RWPE1 (cell line): ENCODE results near the gene RPS8.
"Not testable (repeated sequence)": the region's sequence is repeated elsewhere in the genome, so short reads cannot be mapped to it uniquely, and the experiment has no call there.

ENCODE experiments used
- CTCF ChIA-PET: fragments of 350-600 bp; sonication (Branson Sonifier 250); formaldehyde crosslinking; extraction: SDS; loops from one replicate; lab custom pipeline; 2021; lab: Yijun Ruan, JAX
- POLR2A ChIA-PET: fragments of 400-600 bp; formaldehyde crosslinking; extraction: SDS; loops from one replicate; lab custom pipeline; 2020; ENCODE audit warnings: antibody characterized with exemption; ENCODE audit not compliant: low non-redundant PET; lab: Yijun Ruan, JAX
- DNase-seq: peaks from one replicate; pipeline ENCODE4 v3.0.0; 2012; ENCODE audit warnings: low spot score
- H3K27ac ChIP-seq: fragments of 450-650 bp; 2 replicates; pipeline ENCODE4 v1.5.1; 2017
- TF ChIP-seq, protein P1 (sequence below): fragments of 450-650 bp; conservative IDR thresholded peaks from 2 replicates; pipeline ENCODE4 v1.5.1; 2017; ENCODE audit warnings: low read depth, mild to moderate bottlenecking

The RPS8 gene

DNA sequence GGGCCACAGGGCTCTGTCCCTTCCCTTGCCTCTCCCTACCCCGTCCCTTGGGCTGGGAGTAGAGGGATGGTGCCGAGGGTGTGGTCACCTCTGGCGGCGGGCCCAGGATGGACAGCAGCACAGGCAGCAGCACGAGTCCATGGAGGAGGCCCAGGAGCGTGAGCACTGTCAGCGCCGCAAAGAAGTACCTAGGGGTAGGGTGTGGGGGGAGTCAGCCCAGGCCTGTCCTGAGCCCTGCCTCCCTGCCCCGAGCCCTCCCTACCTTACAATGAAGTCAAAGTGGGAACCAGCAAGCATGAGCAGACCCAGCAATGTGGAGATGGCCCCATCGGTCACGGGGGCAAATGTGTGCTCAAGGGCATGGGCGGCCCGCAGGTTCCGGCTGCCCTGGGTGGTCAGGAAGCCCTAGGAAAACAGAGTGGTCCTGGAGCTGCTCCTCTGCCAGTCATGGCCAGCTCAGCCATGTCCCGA, 47.7 kb downstream of the RPS8 start:
- ChIA-PET POLR2A (no interaction called here), CTCF (interaction anchor here (0.6 to 1.4 kb wide), 4 partner anchors 13 to 500 kb away, joined by 3 to 4 read pairs (median 3); no protein-coding TSS in a partner anchor)
- H3K27ac ChIP-seq = peak overlapping the region; percentile 30
- DNase-seq = no peak
- TF ChIP-seq, protein P1, sequence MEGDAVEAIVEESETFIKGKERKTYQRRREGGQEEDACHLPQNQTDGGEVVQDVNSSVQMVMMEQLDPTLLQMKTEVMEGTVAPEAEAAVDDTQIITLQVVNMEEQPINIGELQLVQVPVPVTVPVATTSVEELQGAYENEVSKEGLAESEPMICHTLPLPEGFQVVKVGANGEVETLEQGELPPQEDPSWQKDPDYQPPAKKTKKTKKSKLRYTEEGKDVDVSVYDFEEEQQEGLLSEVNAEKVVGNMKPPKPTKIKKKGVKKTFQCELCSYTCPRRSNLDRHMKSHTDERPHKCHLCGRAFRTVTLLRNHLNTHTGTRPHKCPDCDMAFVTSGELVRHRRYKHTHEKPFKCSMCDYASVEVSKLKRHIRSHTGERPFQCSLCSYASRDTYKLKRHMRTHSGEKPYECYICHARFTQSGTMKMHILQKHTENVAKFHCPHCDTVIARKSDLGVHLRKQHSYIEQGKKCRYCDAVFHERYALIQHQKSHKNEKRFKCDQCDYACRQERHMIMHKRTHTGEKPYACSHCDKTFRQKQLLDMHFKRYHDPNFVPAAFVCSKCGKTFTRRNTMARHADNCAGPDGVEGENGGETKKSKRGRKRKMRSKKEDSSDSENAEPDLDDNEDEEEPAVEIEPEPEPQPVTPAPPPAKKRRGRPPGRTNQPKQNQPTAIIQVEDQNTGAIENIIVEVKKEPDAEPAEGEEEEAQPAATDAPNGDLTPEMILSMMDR = no peak

GRCh38 chr1:44824392-44824791, 49.1 kb downstream of the RPS8 start:
- DNase-seq, CTCF ChIA-PET, H3K27ac ChIP-seq, POLR2A ChIA-PET: not testable (repeated sequence)

DNA sequence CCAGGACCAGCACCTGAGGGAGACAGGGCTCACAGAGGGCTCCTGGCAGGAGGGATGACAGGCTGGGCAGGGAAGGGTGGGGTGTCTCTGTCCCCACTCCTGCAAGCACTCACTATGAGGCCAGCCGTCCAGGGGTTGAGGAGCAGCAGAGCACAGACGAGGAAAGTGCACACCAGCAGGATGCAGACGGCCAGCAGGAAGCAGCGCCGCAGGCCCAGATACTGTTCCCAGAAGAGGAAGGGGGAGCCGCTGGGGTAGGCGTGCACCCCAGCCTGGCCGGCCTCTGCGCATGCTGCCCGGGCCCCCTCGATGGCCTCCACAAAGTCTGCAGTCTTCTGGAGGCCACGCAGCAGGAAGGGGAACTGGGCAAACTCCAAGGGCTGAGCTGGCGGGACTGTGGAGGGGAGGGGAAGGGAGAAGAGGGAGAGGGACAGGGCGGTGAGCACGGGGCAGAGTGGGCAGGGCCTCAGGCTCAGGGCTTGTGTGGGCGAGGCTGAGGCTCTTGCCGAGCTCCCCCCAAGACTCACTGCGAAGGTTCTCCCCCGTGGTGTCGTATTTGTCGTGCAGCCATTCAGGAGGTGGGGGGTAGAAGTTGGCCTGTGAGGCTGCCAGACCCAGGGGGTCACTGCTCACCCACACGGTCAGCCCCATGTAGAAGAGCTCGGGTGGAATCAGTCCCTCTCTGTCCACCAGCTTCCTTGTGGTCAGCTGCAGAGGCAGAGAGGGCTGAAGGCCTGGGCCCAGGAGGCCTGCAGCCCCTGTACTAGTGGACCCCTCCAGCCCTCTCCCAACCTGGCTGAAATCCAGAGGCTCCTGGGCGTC, 51.2 kb downstream of the RPS8 start:
- no peak for DNase-seq
- TF ChIP-seq, protein P1 = no peak
- CTCF ChIA-PET = no interaction called here
- POLR2A ChIA-PET = interaction anchor here (0.6 kb wide), 1 partner anchor 60 kb away, joined by 3 read pairs; no protein-coding TSS in a partner anchor
- peak overlapping the region; percentile 12; the same call in 1 of the 2 replicates for H3K27ac ChIP-seq

- CTCF ChIA-PET = interaction anchor here (0.7 kb wide), 1 partner anchor 261 kb away, joined by 3 read pairs; no protein-coding TSS in a partner anchor
- POLR2A ChIA-PET = no interaction called here
These were observed 52.1 kb downstream of the RPS8 start for GRCh38 chr1:44827197-44828002.

GRCh38 chr1:44828003-44828651, 52.8 kb downstream of the RPS8 start:
- CTCF ChIA-PET = interaction anchor here (0.7 kb wide), 1 partner anchor 260 kb away, joined by 3 read pairs; no protein-coding TSS in a partner anchor
- no peak for DNase-seq
- POLR2A ChIA-PET = no interaction called here
- no peak overlapping the region for H3K27ac ChIP-seq
- TF ChIP-seq, protein P1 = no peak

More at GRCh38 chr1:44827197-44828002, 52.1 kb downstream of the RPS8 start:
- H3K27ac ChIP-seq = no peak overlapping the region
- TF ChIP-seq, protein P1 = no peak
- DNase-seq = no peak
